AG09309 (cell line): ENCODE data around the gene NECAB2.
A peak's percentile ranks its signal among the peaks of the same experiment; 100 is the strongest.

ENCODE experiments used
- DNase-seq: peaks from one replicate; pipeline ENCODE4 v3.0.0-alpha.2; 2010; ENCODE audit warnings: low read depth
- H3K4me3 ChIP-seq: 2 replicates; pipeline ENCODE4 v1.5.1; 2011; ENCODE audit warnings: mild to moderate bottlenecking, low read depth, low read length, moderate library complexity; ENCODE audit not compliant: control insufficient read depth
- TF ChIP-seq, protein P1 (sequence below): IDR thresholded peaks from 2 replicates; pipeline ENCODE4 v1.5.1; 2011; ENCODE audit warnings: mild to moderate bottlenecking, low read depth, low read length, inconsistent platforms; ENCODE audit not compliant: insufficient read depth, control insufficient read depth; ENCODE audit errors: missing control alignments

Gene NECAB2

DNA sequence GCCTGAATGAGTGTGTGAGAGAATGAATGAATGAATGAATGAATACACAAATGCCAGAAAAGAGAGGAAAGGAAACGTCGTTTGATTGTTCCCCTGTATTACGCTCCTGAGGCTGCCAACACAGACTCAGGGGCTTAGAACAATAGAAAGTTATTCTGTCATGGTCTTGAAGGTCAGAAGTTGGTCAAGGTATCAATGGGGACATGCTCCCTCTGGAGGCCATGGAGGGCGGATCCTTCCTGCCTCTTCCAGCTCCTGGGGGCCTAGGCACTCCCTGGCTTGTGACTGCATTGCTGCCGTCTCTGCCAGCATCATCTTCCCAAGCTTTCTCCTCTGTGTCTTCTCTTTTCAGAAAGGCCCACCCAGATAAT, 76.1 kb downstream of the NECAB2 start:
- DNase-seq: no peak
- H3K4me3 ChIP-seq: no peak overlapping the region

DNA sequence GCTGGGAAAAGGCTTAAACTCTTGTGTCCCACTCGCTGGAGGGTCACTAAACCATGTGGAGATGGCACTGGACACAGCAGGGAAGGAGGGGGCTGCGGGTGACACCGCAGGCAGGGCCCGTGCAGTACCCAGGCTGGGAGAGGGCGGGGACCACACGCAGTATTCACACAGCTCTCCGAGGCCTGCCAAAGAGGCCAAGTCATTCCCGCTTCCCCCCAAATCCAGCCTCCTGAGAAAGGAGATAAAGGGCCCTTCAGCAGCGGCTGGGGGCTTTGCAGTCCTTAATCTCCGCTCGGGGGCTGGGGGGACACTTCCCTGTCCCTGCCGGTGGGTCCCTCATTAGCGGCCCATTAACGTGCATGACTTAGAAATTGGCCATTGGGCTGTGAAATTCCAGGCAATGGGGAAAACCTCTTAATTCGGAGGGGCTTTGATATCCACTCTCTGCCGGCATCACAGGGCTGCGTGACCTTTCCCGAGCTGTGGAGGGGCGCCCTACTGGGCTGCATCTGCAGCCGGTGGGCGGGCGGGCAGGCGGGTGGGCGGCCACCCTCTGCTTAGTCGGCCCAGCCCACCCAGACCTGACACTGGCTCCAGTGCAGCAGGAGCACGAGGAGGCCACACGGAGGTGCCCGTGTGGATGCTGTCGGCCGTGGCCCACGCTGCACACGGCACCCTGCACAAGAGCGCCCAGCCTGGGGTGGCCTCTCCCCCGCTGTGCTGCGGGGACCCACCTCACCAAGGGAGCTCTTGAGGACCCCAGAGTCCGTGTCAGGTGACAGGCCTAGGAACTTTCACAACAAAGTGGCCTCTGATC, 77.2 kb downstream of the NECAB2 start:
- no peak for DNase-seq
- no peak overlapping the region for H3K4me3 ChIP-seq
- TF ChIP-seq, protein P1, sequence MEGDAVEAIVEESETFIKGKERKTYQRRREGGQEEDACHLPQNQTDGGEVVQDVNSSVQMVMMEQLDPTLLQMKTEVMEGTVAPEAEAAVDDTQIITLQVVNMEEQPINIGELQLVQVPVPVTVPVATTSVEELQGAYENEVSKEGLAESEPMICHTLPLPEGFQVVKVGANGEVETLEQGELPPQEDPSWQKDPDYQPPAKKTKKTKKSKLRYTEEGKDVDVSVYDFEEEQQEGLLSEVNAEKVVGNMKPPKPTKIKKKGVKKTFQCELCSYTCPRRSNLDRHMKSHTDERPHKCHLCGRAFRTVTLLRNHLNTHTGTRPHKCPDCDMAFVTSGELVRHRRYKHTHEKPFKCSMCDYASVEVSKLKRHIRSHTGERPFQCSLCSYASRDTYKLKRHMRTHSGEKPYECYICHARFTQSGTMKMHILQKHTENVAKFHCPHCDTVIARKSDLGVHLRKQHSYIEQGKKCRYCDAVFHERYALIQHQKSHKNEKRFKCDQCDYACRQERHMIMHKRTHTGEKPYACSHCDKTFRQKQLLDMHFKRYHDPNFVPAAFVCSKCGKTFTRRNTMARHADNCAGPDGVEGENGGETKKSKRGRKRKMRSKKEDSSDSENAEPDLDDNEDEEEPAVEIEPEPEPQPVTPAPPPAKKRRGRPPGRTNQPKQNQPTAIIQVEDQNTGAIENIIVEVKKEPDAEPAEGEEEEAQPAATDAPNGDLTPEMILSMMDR: no peak

More for the DNA sequence above, 76.1 kb downstream of the NECAB2 start:
- TF ChIP-seq, protein P1: peak; percentile 50

DNA sequence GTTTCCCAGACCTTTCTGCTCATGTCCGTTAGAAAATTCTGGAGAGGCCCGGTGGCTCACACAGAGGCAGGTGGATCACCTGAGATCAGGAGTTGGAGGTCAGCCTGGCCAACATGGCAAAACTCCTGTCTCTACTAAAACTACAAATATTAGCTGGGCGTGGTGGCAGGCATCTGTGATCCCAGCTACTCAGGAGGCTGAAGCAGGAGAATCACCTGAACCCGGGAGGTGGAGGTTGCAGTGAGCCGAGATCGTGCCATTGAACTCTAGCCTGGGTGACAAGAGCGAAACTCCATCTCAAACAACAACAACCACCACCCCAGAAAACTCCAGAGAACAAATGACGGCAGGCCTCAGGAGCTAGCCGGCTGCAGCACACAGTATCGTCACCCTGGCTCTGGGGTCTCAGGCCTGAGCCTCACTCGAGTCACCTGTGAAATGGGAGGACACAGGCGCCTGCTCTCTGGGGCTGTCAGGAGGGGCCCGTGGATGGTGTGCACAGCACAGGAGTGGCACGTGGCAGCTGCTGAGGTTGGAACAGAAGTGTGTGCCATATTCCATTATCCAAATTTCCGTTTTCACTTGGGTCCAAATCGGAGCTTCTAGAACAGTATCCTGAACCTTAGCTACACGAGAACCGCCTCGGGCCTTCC, 77.9 kb downstream of the NECAB2 start:
- DNase-seq: no peak
- TF ChIP-seq, protein P1: no peak
- H3K4me3 ChIP-seq: no peak overlapping the region

DNA sequence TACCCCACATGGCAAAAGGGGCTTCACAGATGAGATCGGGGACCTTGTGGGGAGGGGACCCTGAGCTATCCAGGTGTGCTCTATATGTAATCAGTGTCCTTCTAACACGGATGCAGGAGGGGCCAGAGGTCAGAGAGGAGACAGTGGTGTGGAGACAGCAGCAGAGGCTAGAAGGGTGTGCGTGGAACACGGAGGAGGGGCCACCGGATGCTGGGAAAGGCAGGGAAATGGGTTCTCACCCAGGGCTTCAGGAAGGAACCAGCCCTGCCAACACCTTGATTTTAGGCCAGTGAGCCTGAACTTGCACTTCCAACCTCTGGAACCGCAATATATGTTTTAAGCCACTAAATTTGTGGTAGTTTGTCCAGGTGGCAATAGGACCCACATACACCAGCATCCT, 79.2 kb downstream of the NECAB2 start:
- TF ChIP-seq, protein P1: no peak
- H3K4me3 ChIP-seq: no peak overlapping the region
- no peak for DNase-seq

DNA sequence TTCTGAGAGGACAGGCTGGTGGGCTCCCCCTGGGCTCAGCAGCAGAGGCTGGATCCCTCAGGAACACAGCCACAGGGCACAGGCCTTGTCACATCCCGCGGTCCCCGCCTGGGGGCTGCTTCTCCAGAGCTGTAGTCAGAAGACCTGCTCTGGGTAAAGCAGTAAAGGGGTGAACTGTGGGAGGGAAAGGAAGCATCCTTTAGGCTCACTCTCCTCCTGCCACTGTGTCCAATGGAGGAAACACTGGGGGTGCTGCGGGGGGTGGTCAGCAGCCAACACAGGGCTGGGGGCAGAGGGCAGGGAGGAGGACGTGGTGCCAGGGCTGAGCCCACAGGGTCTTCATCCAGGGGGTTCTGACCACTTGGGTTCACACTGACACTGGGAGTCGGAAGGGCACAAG, 79.6 kb downstream of the NECAB2 start:
- TF ChIP-seq, protein P1: no peak
- no peak overlapping the region for H3K4me3 ChIP-seq
- DNase-seq: no peak

DNA sequence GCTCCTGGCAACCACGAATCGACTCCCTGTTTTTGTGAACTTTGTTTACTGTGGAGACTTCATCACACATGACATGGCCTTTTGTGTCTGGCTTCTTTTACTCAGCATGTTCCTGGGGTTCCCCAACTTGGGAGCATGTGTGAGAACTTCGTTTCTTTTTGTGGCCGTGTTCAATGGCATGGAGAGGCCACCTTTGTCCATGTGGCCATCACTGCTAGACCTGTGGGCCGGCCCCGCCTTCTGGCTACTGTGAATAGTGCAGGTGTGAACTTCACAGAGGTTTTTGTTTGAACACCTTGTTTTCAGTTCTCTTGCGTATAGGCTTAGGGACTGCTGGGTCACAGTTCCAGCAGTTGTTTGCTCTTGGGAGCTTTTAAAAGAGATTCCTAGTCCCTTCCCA, 80.2 kb downstream of the NECAB2 start:
- H3K4me3 ChIP-seq: no peak overlapping the region
- TF ChIP-seq, protein P1: peak; percentile 12
- DNase-seq: no peak
